GM12878 (cell line): ENCODE data around the gene IGFLR1. TPM values are rescaled to one million over a fixed set of nuclear protein-coding genes. Genes with fewer than 3 reads are reported as not detected.

ENCODE experiments used
- BCL3 ChIP-seq: IDR thresholded peaks from 2 replicates; pipeline ENCODE4 v1.6.1; 2011; ENCODE audit warnings: borderline replicate concordance, low read depth, mild to moderate bottlenecking, moderate library complexity, low read length; ENCODE audit not compliant: insufficient read depth, poor library complexity, severe bottlenecking
- CBFB ChIP-seq: IDR thresholded peaks from 2 replicates; pipeline ENCODE4 v1.6.1; 2016; ENCODE audit warnings: antibody characterized with exemption, low read depth
- DPF2 ChIP-seq: fragments of 450-650 bp; IDR thresholded peaks from 2 replicates; pipeline ENCODE4 v1.6.1; 2017; ENCODE audit warnings: mild to moderate bottlenecking
- FOS ChIP-seq: IDR thresholded peaks from 3 replicates; pipeline ENCODE4 v1.6.1; 2011; ENCODE audit warnings: borderline replicate concordance; ENCODE audit not compliant: insufficient read length; ENCODE audit errors: extremely low read depth
- JUND ChIP-seq: IDR thresholded peaks from 2 replicates; pipeline ENCODE4 v1.6.1; 2012; ENCODE audit warnings: low read depth, mild to moderate bottlenecking, low read length, improper control_type of control experiment, moderate library complexity
- KDM1A ChIP-seq: fragments of 200-600 bp; sonication (generic); IDR thresholded peaks from 2 replicates; pipeline ENCODE4 v1.6.1; 2016; ENCODE audit warnings: borderline replicate concordance
- MEF2B ChIP-seq: fragments of 450-650 bp; IDR thresholded peaks from 2 replicates; pipeline ENCODE4 v1.6.1; 2018; ENCODE audit warnings: mild to moderate bottlenecking, moderate library complexity; ENCODE audit not compliant: partially characterized antibody, poor library complexity, severe bottlenecking
- MYB ChIP-seq: fragments of 150-350 bp; IDR thresholded peaks from 2 replicates; pipeline ENCODE4 v1.6.1; 2014; ENCODE audit warnings: mild to moderate bottlenecking, low read depth, low read length, borderline replicate concordance
- NFYB ChIP-seq: IDR thresholded peaks from 2 replicates; pipeline ENCODE4 v1.6.1; 2011; ENCODE audit warnings: low read depth, mild to moderate bottlenecking, low read length, improper control_type of control experiment, moderate library complexity; ENCODE audit not compliant: insufficient read depth
- NRF1 ChIP-seq: conservative IDR thresholded peaks from 2 replicates; pipeline ENCODE4 v1.6.1; 2011; ENCODE audit warnings: mild to moderate bottlenecking, low read depth, low read length, improper control_type of control experiment
- PRDM15 ChIP-seq: fragments of 450-650 bp; formaldehyde crosslinking; IDR thresholded peaks from 2 replicates; pipeline ENCODE4 v1.4.0; 2020; ENCODE audit warnings: mild to moderate bottlenecking, moderate library complexity
- RUNX3 ChIP-seq: IDR thresholded peaks from 2 replicates; pipeline ENCODE4 v1.6.1; 2012; ENCODE audit warnings: low read length, inconsistent platforms
- SMAD5 ChIP-seq: IDR thresholded peaks from 2 replicates; pipeline ENCODE4 v1.6.1; 2016; ENCODE audit warnings: antibody characterized with exemption, low read depth
- SP1 ChIP-seq: IDR thresholded peaks from one replicate; pipeline ENCODE4 v1.6.1; 2011; ENCODE audit warnings: low read depth, low read length
- SUZ12 ChIP-seq: fragments of 200-600 bp; sonication (generic); IDR thresholded peaks from one replicate; pipeline ENCODE4 v1.6.1; 2018; ENCODE audit warnings: antibody characterized with exemption, mild to moderate bottlenecking; ENCODE audit not compliant: unreplicated experiment
- ZBTB11 ChIP-seq: fragments of 450-650 bp; formaldehyde crosslinking; IDR thresholded peaks from 2 replicates; pipeline ENCODE4 v1.5.0; 2022; ENCODE audit warnings: mild to moderate bottlenecking, missing genetic modification characterization
- ZNF207 ChIP-seq: fragments of 450-650 bp; IDR thresholded peaks from 2 replicates; pipeline ENCODE4 v1.6.1; 2014; ENCODE audit warnings: antibody characterized with exemption, mild to moderate bottlenecking, borderline replicate concordance
- ZNF384 ChIP-seq: IDR thresholded peaks from 2 replicates; pipeline ENCODE4 v1.6.1; 2012; ENCODE audit warnings: low read depth, mild to moderate bottlenecking, low read length, improper control_type of control experiment, borderline replicate concordance
- polyA plus RNA-seq, 11 experiments: library from polyadenylated mRNA; depleted of rRNA in 4 of 11; unstranded in 6 of 11; stranded (reverse) in 5 of 11; fragments of >200 nt; fragmentation: Nextera tagmentation in 4 of 11; fragmentation: Illumina TruSeq in 1 of 11; extraction: Ambion mirVana in 4 of 11; extraction: Trizol in 1 of 11; gene quantifications; 1 replicate in 1 of 11; 2 replicates in 10 of 11; pipeline versions ENCODE4 v1.2.1 to v1.2.3, GENCODE V29; 2011 to 2016; ENCODE audit warnings: inconsistent platforms in 2 of 11, missing spikeins in 2 of 11, low read depth in 1 of 11
- total RNA-seq, 4 experiments: library from RNA; depleted of rRNA in 3 of 4; stranded (reverse); fragments of >200 nt in 3 of 4; fragmentation: Illumina TruSeq in 1 of 4; extraction: Trizol in 1 of 4; gene quantifications; 2 replicates each; pipeline versions ENCODE4 v1.2.1 to v1.2.3, GENCODE V29; 2013 to 2021

The IGFLR1 gene
- total and polyA plus RNA-seq, 10 of the 15 experiments (the other 5 are each of a cell fraction or from before 2014, with no cell fraction given) = 2.5 to 39.9 (median 24.8) TPM

GRCh38 chr19:35696835-35697234, 45.4 kb downstream of the IGFLR1 start (continued):
- TF ChIP-seq MYB (no peak), JUND (no peak), NFYB (no peak), ZNF207 (no peak), RUNX3 (peak; percentile 71; the same call in 1 of the 2 replicates), FOS (no peak), ZBTB11 (CRISPR knock-in tag) (no peak), NRF1 (no peak), BCL3 (no peak), CBFB (no peak), PRDM15 (no peak), SMAD5 (no peak), SP1 (no peak), SUZ12 (no peak), KDM1A (no peak), MEF2B (peak; percentile 23), ZNF384 (no peak), DPF2 (peak; percentile 64; the same call in 1 of the 2 replicates)
